ENCODE data around the gene AP1G2. TPM values are rescaled to one million over a fixed set of nuclear protein-coding genes. Genes with fewer than 3 reads are reported as not detected.
A peak's percentile ranks its signal among the peaks of the same experiment; 100 is the strongest.

AP1G2 gene
- total and polyA plus RNA-seq, 2 of the 13 experiments (the other 11 are each of a cell fraction or from before 2014, with no cell fraction given) = 96.9 to 611 TPM

GRCh38 chr14:23525611-23526010, 42.0 kb downstream of the AP1G2 start:
- in situ Hi-C loops (cut with HindIII; ENCODE audit: extremely low pct_ligation_motif_present, low pct_unique_long_range_greater_than_20kb) (no loop called here), intact Hi-C loops (cut with micrococcal nuclease; ENCODE audit: unreplicated experiment) (no loop called here)
- H3K4me1 ChIP-seq (ENCODE audit: insufficient read depth, low read length) = no peaks in the 10 kb centered on the region
- no peaks in the 10 kb centered on the region for H4K20me1 ChIP-seq (ENCODE audit: insufficient read depth, low read length)
- ATAC-seq = no peak
- ChIA-PET CTCF (ENCODE audit: low intra/inter-chr PET ratio, low total read pairs) (no interaction called here), POLR2A (interaction anchor here (1.2 kb wide), 1 partner anchor 205 kb away, joined by 3 read pairs; the partner anchor contains the start of gene PABPN1)
- TF ChIP-seq PCBP2 (optimal IDR thresholded peaks at IDR 0.05; ENCODE audit: low read depth, low read length, poor library complexity, severe bottlenecking) (no peak), ZSCAN20 (CRISPR knock-in tag; IDR thresholded peaks at IDR 0.05; ENCODE audit: borderline replicate concordance) (no peak), AGO2 (optimal IDR thresholded peaks at IDR 0.05; ENCODE audit: low read depth, low read length) (peak; percentile 54), TAF15 (IDR thresholded peaks at IDR 0.05; ENCODE audit: low read depth, low read length, poor library complexity, severe bottlenecking) (no peak), RFXAP (CRISPR knock-in tag; IDR thresholded peaks at IDR 0.05; ENCODE audit: borderline replicate concordance) (no peak), HES4 (CRISPR knock-in tag; IDR thresholded peaks at IDR 0.05; ENCODE audit: borderline replicate concordance) (0 out of 2 replicates have a peak, but pooled peaks have one; percentile 22), HIC2 (CRISPR knock-in tag; IDR thresholded peaks at IDR 0.05; ENCODE audit: low read depth) (no peak)
- no TSS peak for BruUV-seq (replicated peaks)
- 72% methylated on average over 8 of the region's 8 CpGs for WGBS (ENCODE audit: low lambda C conversion rate)
- no peak overlapping the region for H3K4me2 ChIP-seq (ENCODE audit: low read depth, low read length)
- H3K27me3 ChIP-seq (ENCODE audit: control insufficient read depth in 1 of 2, insufficient read depth in 2 of 2, low read length in 2 of 2) = no peaks in the 10 kb centered on the region
- no peak for DNase-seq (ENCODE audit: low spot score)
- H3K9ac ChIP-seq (ENCODE audit: insufficient read depth, low read depth, low read length) = no peak overlapping the region
- no peaks in the 10 kb centered on the region for H3K79me2 ChIP-seq (ENCODE audit: insufficient read depth, low read length)
- no peak overlapping the region for H3K27ac ChIP-seq (ENCODE audit: extremely low read length, insufficient read depth, low read length)
- no peak for FAIRE-seq
- H3K4me3 ChIP-seq (replicated peaks in 1 of 3; ENCODE audit: insufficient read depth in 1 of 3, low read depth in 2 of 3, low read length in 3 of 3) = no peak overlapping the region
- H2AFZ ChIP-seq (ENCODE audit: low read length) = no peak overlapping the region
- H3K36me3 ChIP-seq (replicated peaks in 1 of 2; ENCODE audit: control insufficient read depth in 1 of 2, insufficient read depth in 2 of 2, low read length in 2 of 2) = no peaks in the 10 kb centered on the region
- H3K9me3 ChIP-seq (ENCODE audit: low read length) = no peaks in the 10 kb centered on the region
